DMS153 treated with DMSO at 0.1 percent for 48 hours (cell line): ENCODE measurements around the gene FAM184A.

ENCODE experiments used
- DNase-seq: peaks from one replicate; lab custom pipeline; 2025; ENCODE audit not compliant: unreplicated experiment; lab: John Stamatoyannopoulos, UW

The FAM184A gene

GRCh38 chr6:119060255-119060907 lies 18.1 kb downstream of the FAM184A start:
- no peak for DNase-seq

DNA sequence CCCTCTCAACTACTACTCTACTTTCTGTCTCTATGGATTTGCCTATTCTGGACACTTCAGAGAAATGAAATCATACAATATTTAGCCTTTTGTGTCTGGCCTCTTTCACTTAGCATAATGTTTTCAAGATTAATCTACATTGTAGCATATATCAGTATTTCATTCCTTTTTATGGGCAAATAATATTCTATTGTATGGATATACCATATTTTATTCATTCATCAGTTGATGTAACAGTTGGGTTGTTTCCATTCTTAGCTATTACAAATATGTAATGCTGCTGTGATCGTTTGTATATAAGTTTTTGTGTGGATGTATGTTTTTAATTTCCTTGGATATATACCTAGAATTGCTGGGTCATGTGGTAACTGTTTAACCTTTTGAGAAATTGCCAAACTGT lies 23.4 kb downstream of the FAM184A start:
- no peak for DNase-seq

DNA sequence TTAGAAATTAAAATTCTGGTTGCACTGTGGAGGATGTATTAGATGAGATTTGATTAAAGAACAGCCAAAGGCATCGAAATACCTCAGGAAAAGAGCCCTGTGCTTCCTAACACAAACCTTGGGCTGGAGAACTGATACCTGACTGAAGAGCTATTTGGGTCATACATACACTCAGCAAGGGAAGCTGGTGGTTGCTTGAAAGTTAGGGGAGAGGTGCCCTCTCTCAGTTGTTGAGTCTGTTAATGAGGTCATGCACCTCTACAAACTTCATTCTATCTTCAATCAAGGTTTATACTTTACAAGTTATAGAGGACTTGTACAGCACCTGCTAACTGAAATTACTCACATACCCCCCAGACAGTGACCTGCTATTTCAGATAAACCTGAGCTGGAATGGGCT lies 25.5 kb downstream of the FAM184A start:
- no peak for DNase-seq

- no peak for DNase-seq
Observed at GRCh38 chr6:119052292-119052889, 26.1 kb downstream of the FAM184A start.

- DNase-seq = no peak
Observed at GRCh38 chr6:119044255-119044654, 34.2 kb downstream of the FAM184A start.

GRCh38 chr6:119043783-119044182 lies 34.7 kb downstream of the FAM184A start:
- DNase-seq = no peak

DNA sequence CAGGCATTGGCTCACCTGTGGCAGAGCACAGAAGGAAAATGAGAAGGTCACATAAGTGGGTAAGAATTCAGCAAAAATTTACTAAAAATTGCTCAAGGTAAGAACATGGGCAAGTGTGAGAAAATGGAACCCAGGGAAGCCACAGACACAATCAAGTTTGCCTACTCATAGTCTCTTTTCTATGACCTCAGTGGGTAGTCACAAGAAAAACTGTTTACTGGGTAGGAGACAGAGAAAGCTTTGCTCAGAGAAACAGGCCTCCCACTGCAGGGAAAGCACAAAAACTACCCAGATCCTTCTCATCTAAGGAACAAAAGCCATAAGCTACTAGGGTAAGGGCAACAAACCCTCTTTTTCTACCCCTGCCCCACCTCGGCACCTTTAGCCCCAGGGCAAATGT lies 35.2 kb downstream of the FAM184A start:
- no peak for DNase-seq

DNA sequence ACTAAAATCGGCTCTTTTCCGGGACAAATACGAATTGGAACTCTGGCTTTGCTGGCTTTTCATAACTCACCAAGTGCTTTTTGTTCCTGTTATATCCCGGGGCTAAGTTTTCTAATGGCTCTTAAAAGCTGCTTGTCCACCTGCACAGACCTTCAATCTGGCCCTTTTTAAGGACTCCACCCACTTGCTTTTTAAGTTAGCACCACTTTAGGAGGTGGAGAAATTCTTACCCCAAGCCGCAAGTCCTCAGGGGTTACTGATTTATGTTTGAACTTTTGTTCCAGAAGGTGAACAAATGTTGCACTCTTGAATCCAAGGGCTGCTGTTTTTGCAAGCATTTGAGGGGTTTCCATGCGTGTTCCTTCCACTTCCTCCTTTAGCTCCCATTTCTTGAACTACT lies 37.8 kb downstream of the FAM184A start:
- no peak for DNase-seq

DNA sequence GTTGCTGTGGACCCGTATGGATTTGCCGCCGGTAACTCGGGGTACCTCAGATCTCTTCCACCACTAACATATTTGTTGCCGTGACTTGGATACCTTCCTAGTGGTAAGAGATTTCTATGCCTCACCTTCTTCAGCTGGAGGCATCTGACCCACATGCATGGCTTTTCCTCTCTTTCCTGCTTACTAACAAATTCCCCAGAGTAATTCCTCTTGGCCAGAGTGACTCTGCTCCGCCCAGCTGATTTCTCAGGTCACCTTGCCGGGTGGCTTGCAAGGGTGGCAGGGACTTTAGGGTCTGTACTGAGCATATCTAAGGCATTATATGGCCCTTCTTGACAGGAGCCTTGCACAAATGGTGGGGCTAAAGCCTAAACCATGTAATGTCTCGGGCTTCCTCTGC lies 38.2 kb downstream of the FAM184A start:
- no peak for DNase-seq

DNA sequence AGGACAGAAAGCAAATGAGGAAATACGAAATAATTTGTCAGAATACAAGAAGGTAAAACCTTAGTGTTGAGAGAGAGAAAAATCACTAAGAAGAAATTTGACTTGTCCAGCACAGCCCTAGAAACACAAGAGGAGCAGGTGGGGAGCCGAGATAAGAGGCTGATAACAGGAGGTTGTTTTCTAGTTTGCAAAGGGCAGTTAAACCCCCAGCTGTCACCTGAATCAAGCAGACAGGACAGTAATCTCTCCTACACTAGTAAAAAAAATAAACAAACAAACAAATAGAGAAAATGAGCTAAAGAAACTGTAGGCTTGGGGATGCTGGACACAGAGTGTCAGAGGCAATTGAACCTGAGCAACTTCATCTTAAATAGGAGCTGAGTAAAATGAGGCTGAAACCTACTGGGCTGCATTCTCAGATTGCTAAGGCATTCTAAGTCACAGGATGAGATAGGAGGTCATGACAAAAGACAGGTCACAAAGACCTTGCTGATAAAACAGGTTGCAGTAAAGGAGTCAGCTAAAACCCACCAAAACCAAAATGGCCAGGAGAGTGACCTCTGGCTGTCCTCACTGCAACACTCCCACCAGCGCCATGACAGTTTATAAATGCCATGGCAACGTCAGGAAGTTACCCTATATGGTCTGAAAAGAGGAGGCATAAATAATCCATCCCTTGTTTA lies 40.4 kb downstream of the FAM184A start:
- DNase-seq = no peak

DNA sequence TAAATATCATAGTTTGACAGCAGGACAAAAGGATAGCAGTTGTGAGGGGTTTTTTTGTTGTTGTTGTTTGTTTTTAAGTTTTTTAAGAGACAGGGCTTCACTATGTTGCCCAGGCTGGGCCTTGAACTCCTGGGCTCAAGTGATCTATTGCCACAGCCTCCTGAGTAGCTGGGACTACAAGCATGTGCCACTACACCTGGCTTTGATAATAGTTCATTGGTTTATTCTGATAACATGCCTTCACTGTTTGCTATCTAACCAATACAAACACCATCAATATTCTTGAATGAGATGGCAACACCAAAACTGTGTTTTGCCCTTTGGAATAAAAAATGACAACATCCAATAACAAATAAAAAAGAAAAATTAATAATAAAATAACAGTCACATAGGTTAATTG lies 41.2 kb downstream of the FAM184A start:
- DNase-seq = no peak

DNA sequence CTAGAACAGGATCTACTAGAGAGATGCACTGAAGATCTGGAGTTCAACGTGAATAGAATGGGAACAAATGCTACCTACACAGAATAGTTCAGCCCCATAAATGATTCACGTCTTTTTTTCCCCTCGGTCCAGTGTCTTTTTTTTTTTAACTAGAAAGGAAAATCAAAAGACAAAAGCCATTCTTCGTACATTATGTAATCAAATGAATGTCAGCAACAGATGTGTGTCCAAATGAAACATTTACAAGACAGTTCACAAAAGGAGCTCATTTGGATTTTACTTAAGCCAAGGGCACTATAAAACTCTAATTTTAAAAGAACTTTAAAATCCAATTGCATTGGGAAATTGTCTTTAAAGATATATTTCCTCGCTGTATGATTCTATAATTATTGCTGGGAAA lies 42.4 kb downstream of the FAM184A start:
- DNase-seq = no peak

DNA sequence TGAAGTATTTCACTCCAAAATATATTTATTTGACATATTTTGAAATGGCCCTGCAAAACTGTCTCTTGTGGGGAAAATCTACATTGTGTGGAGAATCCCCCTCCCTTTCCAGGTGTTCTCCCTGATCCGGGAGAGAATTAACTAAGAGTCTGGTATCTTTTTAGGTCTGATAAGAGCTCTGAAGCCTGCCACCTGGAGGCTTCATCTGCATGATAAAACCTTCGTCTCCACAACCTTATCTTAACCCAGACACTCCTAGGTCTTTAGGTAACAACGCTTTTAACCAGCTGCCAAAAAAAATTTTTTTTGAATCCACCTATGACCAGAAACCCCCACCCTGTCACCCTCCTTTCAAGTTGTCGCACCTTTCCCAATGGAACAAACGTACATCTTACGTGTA lies 43.0 kb downstream of the FAM184A start:
- no peak for DNase-seq

DNA sequence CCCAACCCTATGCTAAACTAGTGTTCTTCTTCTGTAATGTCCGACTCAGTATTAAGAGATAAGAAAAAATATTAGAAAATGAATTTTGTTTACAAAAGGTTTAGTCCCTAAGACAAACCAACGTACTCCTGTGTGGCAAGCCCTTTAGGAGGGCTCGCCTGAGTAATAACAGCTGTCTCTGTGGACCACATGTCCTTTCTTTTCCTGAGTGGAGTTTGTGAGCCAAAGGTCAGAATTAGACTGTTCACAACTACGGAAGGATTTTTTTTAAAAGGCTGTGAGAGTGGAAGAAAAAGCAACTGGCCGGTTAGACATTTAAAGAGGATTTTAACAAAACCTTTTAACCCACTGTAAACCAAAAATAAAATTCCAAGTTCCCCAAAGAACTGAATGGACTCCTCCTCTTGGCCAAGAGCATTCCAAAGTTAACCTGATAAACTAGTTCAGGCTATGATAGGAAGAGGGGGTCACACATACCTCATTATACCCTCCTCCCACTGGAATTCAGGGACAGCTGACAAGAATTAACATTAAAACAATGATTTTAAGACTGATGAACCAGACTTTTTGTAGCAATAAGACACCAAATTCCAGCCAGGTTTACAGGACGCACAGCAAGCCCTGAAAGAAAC lies 43.5 kb downstream of the FAM184A start:
- no peak for DNase-seq

DNA sequence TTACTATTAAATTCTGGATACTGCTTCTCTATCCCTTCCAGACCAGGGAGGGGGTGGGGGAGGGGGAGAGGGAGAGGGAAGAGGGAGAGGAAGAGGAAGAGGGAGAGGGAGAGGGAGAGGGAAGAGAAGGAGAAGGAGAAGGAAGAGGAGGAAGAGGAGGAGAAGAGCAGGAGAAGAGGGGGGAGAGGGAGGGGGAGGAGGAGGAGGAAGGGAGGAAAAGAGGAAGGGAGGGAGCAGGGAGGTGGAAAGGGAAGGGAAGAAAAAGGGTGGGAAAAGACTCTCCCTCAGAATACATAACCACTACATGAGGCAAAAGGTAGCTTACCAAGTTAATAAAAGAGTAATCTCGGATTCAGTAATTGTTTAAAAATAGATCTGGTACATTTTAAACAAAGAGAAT lies 46.0 kb downstream of the FAM184A start:
- no peak for DNase-seq

DNA sequence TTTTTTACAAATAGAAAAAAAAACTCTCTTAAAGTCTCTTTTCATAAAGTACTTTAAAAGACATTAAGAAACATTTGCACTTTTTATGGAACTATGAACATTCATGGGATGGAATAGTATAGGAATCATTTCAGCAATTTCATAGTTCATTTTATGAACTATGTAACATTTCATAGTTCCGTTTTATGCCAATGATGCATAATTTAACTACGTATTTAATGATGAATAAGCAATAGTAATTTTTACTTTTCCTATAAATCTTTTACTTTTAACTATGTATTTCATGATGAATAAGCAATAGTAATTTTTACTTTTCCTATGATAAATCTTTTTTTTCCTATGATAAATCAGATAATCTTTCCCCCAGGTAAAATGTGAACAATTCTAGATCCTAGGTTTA lies 47.7 kb downstream of the FAM184A start:
- DNase-seq = no peak

DNA sequence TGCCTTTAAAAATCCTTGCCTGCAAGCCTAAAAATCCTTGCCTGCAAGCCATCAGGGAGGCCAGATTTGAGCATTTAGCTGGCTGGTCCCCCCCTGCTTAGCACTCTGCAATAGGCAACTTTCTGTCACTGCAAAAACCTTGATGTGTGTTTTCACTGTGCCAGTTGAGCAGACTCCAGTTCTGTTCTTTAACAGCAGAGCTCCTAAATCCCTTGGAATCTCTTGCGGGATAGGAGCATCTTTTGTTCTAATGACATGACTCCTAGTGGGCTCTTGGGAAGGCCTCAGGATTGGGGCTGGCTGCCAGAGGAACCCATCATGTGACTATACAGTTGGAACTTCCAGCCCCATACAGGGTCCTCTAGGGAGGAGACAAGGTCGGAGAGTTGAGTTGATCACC lies 50.4 kb downstream of the FAM184A start:
- DNase-seq = no peak

- no peak for DNase-seq
Observed at GRCh38 chr6:119027465-119027864, 51.0 kb downstream of the FAM184A start.

DNA sequence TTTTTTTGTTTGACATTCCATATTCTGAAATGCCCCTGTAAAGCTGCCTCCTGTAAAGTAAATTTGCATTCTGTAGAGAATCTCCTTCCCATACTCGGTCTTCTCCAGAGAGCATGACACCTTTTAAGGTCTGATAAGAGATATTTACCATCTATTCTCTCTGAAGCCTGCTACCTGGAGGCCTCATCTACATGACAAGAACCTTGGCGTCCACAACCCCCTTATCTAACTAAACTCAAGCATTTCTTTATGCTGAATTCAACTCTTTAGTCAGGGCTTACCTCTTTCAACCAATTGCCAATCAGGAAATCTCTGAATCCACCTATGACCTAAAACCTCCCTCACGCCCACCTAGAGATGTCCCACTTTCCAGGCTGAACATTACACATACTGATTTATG lies 51.6 kb downstream of the FAM184A start:
- no peak for DNase-seq

DNA sequence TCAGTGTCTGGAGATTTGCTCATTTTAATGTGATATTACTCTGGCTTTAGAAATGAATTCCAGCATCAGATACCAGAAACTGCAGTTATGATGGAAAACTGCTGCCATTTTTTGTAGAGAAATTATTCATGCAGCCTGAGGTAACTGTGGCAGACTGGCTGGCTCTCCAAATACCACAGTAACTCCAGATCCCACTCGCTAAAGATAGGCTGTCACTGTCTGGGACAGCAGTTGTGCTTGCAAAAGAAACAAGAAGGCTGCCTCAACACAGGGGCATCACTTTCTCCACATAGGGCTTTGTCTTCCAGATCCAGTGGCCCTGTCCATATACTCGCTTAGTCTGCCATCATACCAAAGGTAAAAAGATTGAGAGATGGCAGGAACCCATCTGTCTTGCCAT lies 52.7 kb downstream of the FAM184A start:
- DNase-seq = no peak

DNA sequence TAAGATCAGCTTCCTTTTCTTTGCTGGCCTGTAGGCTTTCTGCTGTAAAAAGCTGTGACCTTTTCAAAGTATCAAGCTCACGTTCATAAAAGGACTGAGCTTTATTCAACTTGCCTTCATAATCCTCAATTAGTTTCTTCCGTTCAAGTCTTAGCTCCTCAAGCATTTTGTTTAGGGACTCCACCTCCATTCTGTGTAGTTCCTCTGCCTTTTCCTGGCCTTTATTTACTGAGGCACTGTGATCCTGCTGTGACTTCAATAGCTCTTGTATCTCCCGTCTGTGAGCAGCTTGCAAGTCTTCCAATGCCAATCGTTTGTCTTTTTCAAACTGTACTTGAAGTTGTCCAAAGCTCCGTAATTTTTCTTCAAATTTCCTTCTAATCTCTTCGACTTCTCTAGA lies 54.4 kb downstream of the FAM184A start:
- DNase-seq = no peak

DNA sequence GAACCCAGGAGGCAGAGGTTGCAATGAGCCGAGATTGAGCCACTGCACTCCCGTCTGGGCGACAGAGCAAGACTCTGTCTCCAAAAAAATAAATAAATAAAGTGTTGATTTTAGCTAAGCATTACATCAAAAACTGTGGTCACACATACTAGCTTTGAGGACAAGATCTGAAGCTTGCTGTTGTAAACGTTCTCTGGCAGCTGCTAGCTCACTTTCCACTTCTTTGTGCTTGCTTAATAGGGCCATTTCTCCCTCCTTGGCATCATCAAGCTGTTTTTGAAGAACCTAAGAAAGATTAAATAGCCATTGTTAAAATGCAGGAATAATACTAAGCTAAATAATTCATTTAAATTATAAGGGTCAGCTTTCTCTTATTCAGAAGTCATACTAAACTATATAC lies 55.7 kb downstream of the FAM184A start:
- no peak for DNase-seq
